HEK293T (cell line): ENCODE results near the gene TRPC4.

Experiments
- CTCF ChIA-PET: fragments of 350-600 bp; formaldehyde crosslinking; extraction: SDS; loops from one replicate; lab custom pipeline; 2021; ENCODE audit warnings: antibody characterized with exemption, inconsistent platforms; lab: Yijun Ruan, JAX
- POLR2A ChIA-PET: fragments of 350-600 bp; formaldehyde crosslinking; extraction: SDS; loops from one replicate; lab custom pipeline; 2020; ENCODE audit warnings: antibody characterized with exemption, inconsistent platforms; lab: Yijun Ruan, JAX
- DNase-seq: peaks from one replicate; pipeline ENCODE4 v3.0.0; 2012; ENCODE audit warnings: mixed read lengths; ENCODE audit errors: extremely low spot score
- ARNT ChIP-seq: fragments of 450-650 bp; IDR thresholded peaks from 2 replicates; pipeline ENCODE4 v1.6.1; 2017; ENCODE audit warnings: mild to moderate bottlenecking
- BHLHE40 ChIP-seq: fragments of 450-650 bp; IDR thresholded peaks from 2 replicates; pipeline ENCODE4 v1.6.1; 2016; ENCODE audit warnings: mild to moderate bottlenecking, moderate library complexity, borderline replicate concordance
- CTBP1 ChIP-seq: fragments of 450-650 bp; IDR thresholded peaks from 2 replicates; pipeline ENCODE4 v1.6.1; 2016; ENCODE audit warnings: borderline replicate concordance
- ELF4 ChIP-seq: fragments of 450-650 bp; IDR thresholded peaks from 2 replicates; pipeline ENCODE4 v1.6.1; 2017; ENCODE audit warnings: antibody characterized with exemption
- FOXA1 ChIP-seq: fragments of 450-650 bp; IDR thresholded peaks from 2 replicates; pipeline ENCODE4 v1.6.1; 2016; ENCODE audit warnings: mild to moderate bottlenecking
- FOXK2 ChIP-seq: fragments of 450-650 bp; IDR thresholded peaks from 2 replicates; pipeline ENCODE4 v1.6.1; 2016; ENCODE audit warnings: mild to moderate bottlenecking
- FOXM1 ChIP-seq: fragments of 450-650 bp; IDR thresholded peaks from 2 replicates; pipeline ENCODE4 v1.6.1; 2017; ENCODE audit warnings: mild to moderate bottlenecking, borderline replicate concordance
- HDGF ChIP-seq: fragments of 450-650 bp; IDR thresholded peaks from 2 replicates; pipeline ENCODE4 v1.6.1; 2017; ENCODE audit warnings: antibody characterized with exemption, borderline replicate concordance
- L3MBTL2 ChIP-seq: fragments of 450-650 bp; conservative IDR thresholded peaks from 2 replicates; pipeline ENCODE4 v1.6.1; 2016; ENCODE audit warnings: mild to moderate bottlenecking
- LEF1 ChIP-seq: fragments of 450-650 bp; IDR thresholded peaks from 2 replicates; pipeline ENCODE4 v1.6.1; 2017; ENCODE audit warnings: mild to moderate bottlenecking, borderline replicate concordance
- NFRKB ChIP-seq: fragments of 450-650 bp; IDR thresholded peaks from 2 replicates; pipeline ENCODE4 v1.6.1; 2016; ENCODE audit warnings: mild to moderate bottlenecking, moderate library complexity
- PKNOX1 ChIP-seq: fragments of 450-650 bp; IDR thresholded peaks from 2 replicates; pipeline ENCODE4 v1.6.1; 2016
- SP1 ChIP-seq: fragments of 450-650 bp; IDR thresholded peaks from 2 replicates; pipeline ENCODE4 v1.6.1; 2017
- SUZ12 ChIP-seq: fragments of 450-650 bp; IDR thresholded peaks from 2 replicates; pipeline ENCODE4 v1.6.1; 2016; ENCODE audit warnings: mild to moderate bottlenecking
- TARDBP ChIP-seq: fragments of 450-650 bp; IDR thresholded peaks from 2 replicates; pipeline ENCODE4 v1.6.1; 2016
- ZNF384 ChIP-seq: fragments of 450-650 bp; IDR thresholded peaks from 2 replicates; pipeline ENCODE4 v1.6.1; 2016

The TRPC4 gene

GRCh38 chr13:37667702-37668101, 201.9 kb downstream of the TRPC4 start:
- DNase-seq: no peak
- POLR2A ChIA-PET: no interaction called here
- no peak for TF ChIP-seq ZNF384
- CTCF ChIA-PET: no interaction called here

GRCh38 chr13:37666036-37666435, 203.5 kb downstream of the TRPC4 start:
- DNase-seq: no peak
- no peak for TF ChIP-seq FOXA1
- TF ChIP-seq PKNOX1: no peak
- no peak for TF ChIP-seq FOXK2
- TF ChIP-seq CTBP1: no peak
- TF ChIP-seq SP1: no peak
- no peak for TF ChIP-seq ELF4
- no peak for TF ChIP-seq BHLHE40
- no peak for TF ChIP-seq ARNT
- no peak for TF ChIP-seq ZNF384
- no peak for TF ChIP-seq FOXM1
- no peak for TF ChIP-seq L3MBTL2
- no peak for TF ChIP-seq TARDBP
- TF ChIP-seq HDGF: no peak
- TF ChIP-seq LEF1: no peak
- TF ChIP-seq SUZ12: no peak
- no peak for TF ChIP-seq NFRKB
- ChIA-PET CTCF (no interaction called here), POLR2A (no interaction called here)

- TF ChIP-seq NFRKB (no peak), L3MBTL2 (no peak), ELF4 (no peak), CTBP1 (no peak), TARDBP (no peak), SP1 (no peak), FOXA1 (no peak), ARNT (no peak), FOXM1 (no peak), HDGF (no peak), PKNOX1 (no peak), SUZ12 (no peak), LEF1 (no peak), ZNF384 (no peak), BHLHE40 (no peak), FOXK2 (no peak)
- POLR2A ChIA-PET: no interaction called here
- DNase-seq: no peak
- CTCF ChIA-PET: no interaction called here
Measured at GRCh38 chr13:37665420-37665819, 204.2 kb downstream of the TRPC4 start.

- TF ChIP-seq ZNF384 (no peak), FOXM1 (no peak), LEF1 (no peak), BHLHE40 (no peak), SUZ12 (no peak), PKNOX1 (no peak), CTBP1 (no peak), NFRKB (no peak), ARNT (no peak), ELF4 (no peak), SP1 (no peak), L3MBTL2 (no peak), FOXA1 (no peak), TARDBP (no peak), HDGF (no peak), FOXK2 (no peak)
- ChIA-PET CTCF (no interaction called here), POLR2A (no interaction called here)
- DNase-seq: no peak
Measured at GRCh38 chr13:37663724-37664123, 205.8 kb downstream of the TRPC4 start.

- no peak for DNase-seq
- ChIA-PET POLR2A (no interaction called here), CTCF (no interaction called here)
- TF ChIP-seq FOXK2 (no peak), SUZ12 (no peak), TARDBP (no peak), L3MBTL2 (no peak), ARNT (no peak), PKNOX1 (no peak)
Measured at GRCh38 chr13:37662624-37663023, 206.9 kb downstream of the TRPC4 start.

GRCh38 chr13:37657956-37658355, 211.6 kb downstream of the TRPC4 start:
- ChIA-PET CTCF (no interaction called here), POLR2A (no interaction called here)
- TF ChIP-seq ARNT (no peak), LEF1 (no peak), NFRKB (no peak)
- no peak for DNase-seq

GRCh38 chr13:37657134-37657533, 212.4 kb downstream of the TRPC4 start:
- ChIA-PET CTCF (no interaction called here), POLR2A (no interaction called here)
- DNase-seq: no peak

More at GRCh38 chr13:37657134-37657533, 212.4 kb downstream of the TRPC4 start:
- TF ChIP-seq FOXK2: no peak
- no peak for TF ChIP-seq TARDBP
- TF ChIP-seq FOXM1: no peak
- TF ChIP-seq NFRKB: no peak
- TF ChIP-seq BHLHE40: no peak
- no peak for TF ChIP-seq ELF4
- TF ChIP-seq L3MBTL2: no peak
- no peak for TF ChIP-seq HDGF
- no peak for TF ChIP-seq SUZ12
- TF ChIP-seq LEF1: no peak
- no peak for TF ChIP-seq SP1
- no peak for TF ChIP-seq PKNOX1
- no peak for TF ChIP-seq ZNF384
- TF ChIP-seq FOXA1: no peak
- no peak for TF ChIP-seq CTBP1
- no peak for TF ChIP-seq ARNT
